Measurements from ENCODE around the gene SNX20. TPM values are rescaled to one million over a fixed set of nuclear protein-coding genes. Genes with fewer than 3 reads are reported as not detected.
A peak's percentile ranks its signal among the peaks of the same experiment; 100 is the strongest.

The SNX20 gene
- total and polyA plus RNA-seq, 10 of the 15 experiments (the other 5 are each of a cell fraction or from before 2014, with no cell fraction given) = 4.6 to 30.8 (median 21.9) TPM

- TF ChIP-seq NKRF (conservative IDR thresholded peaks at IDR 0.05) (no peak), ZSCAN29 (IDR thresholded peaks at IDR 0.05) (no peak)
Measured at GRCh38 chr16:50717091-50717490, 36.0 kb upstream of the SNX20 start (continued).

- Histone ChIP-seq H3K79me2 (ENCODE audit: control insufficient read depth, insufficient read depth, low read length) (no peaks in the 10 kb centered on the region; the same call in 1 of the 2 replicates), H3K27me3 (replicated peaks in 1 of 2; ENCODE audit: control insufficient read depth in 2 of 2, insufficient read depth in 2 of 2, low read length in 1 of 2) (no peaks in the 10 kb centered on the region), H3K9me3 (replicated peaks; ENCODE audit: control insufficient read depth, insufficient read depth, low read length) (no peaks in the 10 kb centered on the region), H4K20me1 (ENCODE audit: control insufficient read depth, insufficient read depth) (no peaks in the 10 kb centered on the region), H3K4me3 (no peak overlapping the region), H3K4me2 (ENCODE audit: control insufficient read depth, insufficient read depth) (peak overlapping the region; percentile 46; the same call in 1 of the 2 replicates), H3K36me3 (ENCODE audit: control insufficient read depth in 2 of 2, insufficient read depth in 2 of 2, low read length in 1 of 2) (peaks cover 0 to 19% of the 10 kb centered on the region in 2 experiments; a peak in 2 of 4 replicates), H3K27ac (ENCODE audit: control insufficient read depth, insufficient read depth) (no peak overlapping the region; the same call in 1 of the 2 replicates), H2AFZ (ENCODE audit: control insufficient read depth, low read depth, low read length) (no peak overlapping the region), H3K9ac (ENCODE audit: control insufficient read depth, insufficient read depth, low read length) (no peak overlapping the region), H3K4me1 (ENCODE audit: control insufficient read depth, insufficient read depth, low read length) (peaks cover 29% of the 10 kb centered on the region)
- intact Hi-C loops (cut with micrococcal nuclease; ENCODE audit: unreplicated experiment) (no loop called here), in situ Hi-C loops (cut with MboI) (no loop called here)
- TSS peak; percentile 15 for BruUV-seq (replicated peaks)
- no peak for ATAC-seq
- FAIRE-seq = no peak
- whole genome bisulfite sequencing (ENCODE audit: insufficient coverage, insufficient replicate concordance, low lambda C conversion rate, missing lambda C conversion rate) = 21% methylated on average over 4 of the region's 4 CpGs
- ChIA-PET SMC1A (ENCODE audit: uncharacterized antibody, unreplicated experiment) (no interaction called here), CTCF (no interaction called here), RAD21 (ENCODE audit: unreplicated experiment) (no interaction called here), POLR2A (no interaction called here)
- no peak for DNase-seq (ENCODE audit: low read depth, low spot score)
- TF ChIP-seq E2F4 (IDR thresholded peaks at IDR 0.05; ENCODE audit: low read depth, low read length) = no peak
- no peak for TF ChIP-seq WRNIP1 (IDR thresholded peaks at IDR 0.05; ENCODE audit: borderline replicate concordance, low read depth, low read length)
- no peak for TF ChIP-seq PAX8 (IDR thresholded peaks at IDR 0.05)
- TF ChIP-seq CEBPZ (IDR thresholded peaks at IDR 0.05; ENCODE audit: low read depth, low read length) = no peak
- TF ChIP-seq MTA3 (IDR thresholded peaks at IDR 0.05; ENCODE audit: borderline replicate concordance, low read length) = no peak
- no peak for TF ChIP-seq BACH1 (IDR thresholded peaks at IDR 0.05; ENCODE audit: borderline replicate concordance)
- no peak for TF ChIP-seq HDGF (IDR thresholded peaks at IDR 0.05)
- no peak for TF ChIP-seq SPI1 (IDR thresholded peaks at IDR 0.05; ENCODE audit: borderline replicate concordance, insufficient read depth, low read depth, low read length)
- no peak for TF ChIP-seq NBN (IDR thresholded peaks at IDR 0.05)
Measured at GRCh38 chr16:50712956-50713355, 31.8 kb upstream of the SNX20 start.

All from GM12878 (cell line).